Mesothelial cell of epicardium (in vitro differentiated cells): ENCODE measurements around the gene CPNE1. TPM values are rescaled to one million over a fixed set of nuclear protein-coding genes. Genes with fewer than 3 reads are reported as not detected.

Experiments used
- DNase-seq, 2 experiments: peaks; one replicate each; pipeline ENCODE4 v3.0.0; 2021; ENCODE audit warnings: low spot score in 2 of 2; ENCODE audit not compliant: unreplicated experiment in 2 of 2
- H3K27ac Mint-ChIP-seq: 2 replicates; pipeline ENCODE4 v1.8.0; 2021; ENCODE audit warnings: mixed read lengths
- H3K27me3 Mint-ChIP-seq: 2 replicates; pipeline ENCODE4 v1.8.0; 2021; ENCODE audit warnings: low read depth, mixed read lengths
- H3K36me3 Mint-ChIP-seq: 2 replicates; pipeline ENCODE4 v1.8.0; 2021; ENCODE audit warnings: mixed read lengths
- H3K4me1 Mint-ChIP-seq: 2 replicates; pipeline ENCODE4 v1.8.0; 2021; ENCODE audit warnings: mixed read lengths
- H3K4me3 Mint-ChIP-seq: 2 replicates; pipeline ENCODE4 v1.8.0; 2021; ENCODE audit warnings: mild to moderate bottlenecking, moderate library complexity, mixed read lengths
- H3K9me3 Mint-ChIP-seq: 2 replicates; pipeline ENCODE4 v1.8.0; 2021; ENCODE audit warnings: mixed read lengths
- CTCF ChIP-seq: fragments of 200-600 bp; sonication (generic); IDR thresholded peaks from one replicate; pipeline ENCODE4 v1.5.0; 2021; ENCODE audit warnings: antibody characterized with exemption; ENCODE audit not compliant: unreplicated experiment
- total RNA-seq: library from RNA; stranded (reverse); gene quantifications from 3 replicates; pipeline ENCODE4 v1.2.1, GENCODE V29; 2021

CPNE1 gene
- total RNA-seq, 1 donor from 2014 or later, result 246 TPM

- Mint-ChIP-seq H3K9me3 (no peaks in the 10 kb centered on the region), H3K36me3 (no peaks in the 10 kb centered on the region)
Observed at GRCh38 chr20:35611482-35611881, 53.2 kb downstream of the CPNE1 start.

GRCh38 chr20:35610833-35611427 is 53.8 kb downstream of the CPNE1 start:
- H3K4me1 Mint-ChIP-seq, result peaks cover 8% of the 10 kb centered on the region

More at GRCh38 chr20:35611482-35611881, 53.2 kb downstream of the CPNE1 start:
- no peak for DNase-seq
- H3K4me1 Mint-ChIP-seq, result peaks cover 10% of the 10 kb centered on the region
- H3K27me3 Mint-ChIP-seq, result peaks cover 3% of the 10 kb centered on the region
- H3K4me3 Mint-ChIP-seq, result no peak overlapping the region
- no peak for TF ChIP-seq CTCF
- no peak overlapping the region for H3K27ac Mint-ChIP-seq

GRCh38 chr20:35607003-35607735 is 57.5 kb downstream of the CPNE1 start:
- Mint-ChIP-seq H3K4me1 (peaks cover 5% of the 10 kb centered on the region), H3K9me3 (no peaks in the 10 kb centered on the region), H3K4me3 (no peak overlapping the region), H3K27ac (peak overlapping the region; percentile 13), H3K27me3 (peaks cover 23% of the 10 kb centered on the region), H3K36me3 (no peaks in the 10 kb centered on the region)
- TF ChIP-seq CTCF, result no peak
- no peak for DNase-seq

More at GRCh38 chr20:35610833-35611427, 53.8 kb downstream of the CPNE1 start:
- TF ChIP-seq CTCF, result no peak
- DNase-seq, result no peak
- Mint-ChIP-seq H3K4me3 (no peak overlapping the region), H3K9me3 (no peaks in the 10 kb centered on the region), H3K27ac (no peak overlapping the region), H3K36me3 (no peaks in the 10 kb centered on the region), H3K27me3 (peaks cover 2% of the 10 kb centered on the region)

- Mint-ChIP-seq H3K4me3 (no peak overlapping the region), H3K36me3 (no peaks in the 10 kb centered on the region), H3K27me3 (peaks cover 31% of the 10 kb centered on the region), H3K27ac (no peak overlapping the region), H3K9me3 (no peaks in the 10 kb centered on the region), H3K4me1 (peaks cover 10% of the 10 kb centered on the region)
- no peak for TF ChIP-seq CTCF
- DNase-seq, result no peak
Observed at GRCh38 chr20:35606127-35606526, 58.6 kb downstream of the CPNE1 start.

- no peak for TF ChIP-seq CTCF
- H3K4me1 Mint-ChIP-seq, result peaks cover 16% of the 10 kb centered on the region
- peaks cover 48% of the 10 kb centered on the region for H3K27me3 Mint-ChIP-seq
- no peak for DNase-seq
- no peaks in the 10 kb centered on the region for H3K36me3 Mint-ChIP-seq
- no peaks in the 10 kb centered on the region for H3K9me3 Mint-ChIP-seq
- H3K4me3 Mint-ChIP-seq, result no peak overlapping the region
- no peak overlapping the region for H3K27ac Mint-ChIP-seq
Observed at GRCh38 chr20:35604449-35604747, 60.3 kb downstream of the CPNE1 start.
